ENCODE results near the gene TDRD10.
"Not testable (repeated sequence)": the region's sequence is repeated elsewhere in the genome, so short reads cannot be mapped to it uniquely, and the experiment has no call there.

TDRD10 gene

DNA sequence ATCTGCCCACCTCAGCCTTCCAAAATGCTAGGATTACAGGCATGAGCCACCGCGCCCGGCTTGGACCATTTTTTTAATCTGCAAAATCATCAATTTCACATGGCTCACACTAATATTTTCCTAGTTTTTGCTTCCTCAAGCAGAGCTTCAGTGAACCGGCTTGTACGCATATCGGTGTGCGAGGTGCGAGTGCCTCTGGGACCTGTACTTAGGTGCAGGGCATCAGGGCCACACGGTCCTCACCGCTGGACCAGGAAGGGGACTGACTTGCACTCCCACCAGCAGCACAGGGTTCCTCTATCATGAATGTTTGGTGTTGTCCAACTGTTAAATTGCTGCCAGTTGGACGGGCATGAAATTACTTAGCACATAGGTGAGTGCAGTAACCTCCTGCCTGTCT lies 15.6 kb downstream of the TDRD10 start:
- no peak for DNase-seq

GRCh38 chr1:154519591-154519991 lies 17.6 kb downstream of the TDRD10 start:
- DNase-seq, result no peak

DNA sequence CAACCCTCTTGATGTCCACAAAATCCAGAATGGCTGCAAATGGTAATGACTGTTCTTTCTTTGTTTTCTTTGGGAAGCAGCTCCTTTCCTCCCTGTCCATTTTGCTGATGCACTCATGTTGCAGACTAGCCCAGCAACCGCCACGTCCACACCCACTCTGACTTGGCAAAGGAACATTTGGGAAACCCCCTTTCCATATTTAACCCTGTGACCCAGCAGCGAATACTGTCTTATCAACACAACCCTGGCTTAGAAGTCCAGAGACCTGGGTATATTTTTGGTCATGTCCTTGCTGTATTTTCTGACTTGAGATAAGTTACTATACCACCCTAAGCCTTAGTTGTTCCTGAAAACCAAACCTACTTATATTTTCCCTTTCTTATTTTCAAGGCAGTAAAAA lies 18.3 kb downstream of the TDRD10 start:
- no peak for DNase-seq

GRCh38 chr1:154521695-154522094 lies 19.7 kb downstream of the TDRD10 start:
- no peak for DNase-seq

DNA sequence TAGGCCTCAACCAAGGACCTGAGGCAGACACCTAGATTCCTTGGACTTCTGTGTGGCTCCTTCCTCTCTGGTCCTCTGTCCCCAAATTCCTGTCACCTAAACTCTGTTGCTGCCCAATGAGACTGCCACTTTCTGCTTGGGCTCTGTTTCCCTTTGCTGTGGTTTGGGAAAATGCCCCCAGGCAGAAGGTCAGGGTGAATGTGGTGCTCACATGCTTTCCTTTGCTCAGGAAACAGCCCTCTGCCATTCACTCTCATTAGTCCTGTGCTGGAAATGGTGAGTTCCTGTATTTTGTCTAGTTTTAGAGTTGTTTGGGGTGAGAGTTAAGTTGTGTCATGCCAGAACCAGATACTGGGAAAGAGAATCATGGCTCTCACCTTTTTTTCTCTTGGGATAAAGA lies 22.9 kb downstream of the TDRD10 start:
- no peak for DNase-seq

DNA sequence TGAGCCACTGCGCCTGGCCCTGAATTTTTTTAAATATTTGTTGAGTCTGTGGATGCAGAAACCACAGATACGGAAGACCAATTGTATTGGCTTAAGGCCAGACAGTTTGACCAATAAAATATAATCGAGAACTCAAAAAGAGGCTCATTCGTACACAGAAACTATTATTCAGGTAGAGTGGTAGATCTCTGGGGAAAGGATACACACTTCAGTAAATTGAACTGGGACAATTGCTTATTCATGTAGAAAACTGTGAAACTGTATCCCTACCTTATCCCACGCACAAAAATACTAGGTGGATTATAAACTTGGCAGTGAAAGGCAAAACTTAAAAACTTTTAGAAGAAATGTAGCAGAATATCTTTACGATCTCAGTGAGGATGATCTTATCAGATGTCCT lies 25.2 kb downstream of the TDRD10 start:
- DNase-seq, result no peak

DNA sequence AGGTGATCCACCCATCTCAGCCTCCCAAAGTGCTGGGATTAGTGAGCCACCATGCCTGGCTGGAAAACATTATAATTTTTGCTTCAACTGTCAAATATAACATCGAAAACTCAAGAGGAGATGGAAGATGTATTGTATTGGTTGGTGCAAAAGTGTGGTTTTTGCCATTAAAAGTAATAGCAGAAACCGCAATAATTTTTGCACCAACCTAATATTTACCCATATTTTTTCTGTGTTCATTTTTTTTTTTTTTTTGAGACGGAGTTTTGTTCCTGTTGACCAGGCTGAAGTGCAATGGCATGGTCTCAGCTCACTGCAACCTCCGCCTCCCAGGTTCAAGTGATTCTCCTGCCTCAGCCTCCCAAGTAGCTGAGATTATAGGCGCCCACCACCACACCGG lies 27.3 kb downstream of the TDRD10 start:
- DNase-seq, result no peak

- not testable (repeated sequence) for DNase-seq
Measured at GRCh38 chr1:154531950-154532349, 29.9 kb downstream of the TDRD10 start.

DNA sequence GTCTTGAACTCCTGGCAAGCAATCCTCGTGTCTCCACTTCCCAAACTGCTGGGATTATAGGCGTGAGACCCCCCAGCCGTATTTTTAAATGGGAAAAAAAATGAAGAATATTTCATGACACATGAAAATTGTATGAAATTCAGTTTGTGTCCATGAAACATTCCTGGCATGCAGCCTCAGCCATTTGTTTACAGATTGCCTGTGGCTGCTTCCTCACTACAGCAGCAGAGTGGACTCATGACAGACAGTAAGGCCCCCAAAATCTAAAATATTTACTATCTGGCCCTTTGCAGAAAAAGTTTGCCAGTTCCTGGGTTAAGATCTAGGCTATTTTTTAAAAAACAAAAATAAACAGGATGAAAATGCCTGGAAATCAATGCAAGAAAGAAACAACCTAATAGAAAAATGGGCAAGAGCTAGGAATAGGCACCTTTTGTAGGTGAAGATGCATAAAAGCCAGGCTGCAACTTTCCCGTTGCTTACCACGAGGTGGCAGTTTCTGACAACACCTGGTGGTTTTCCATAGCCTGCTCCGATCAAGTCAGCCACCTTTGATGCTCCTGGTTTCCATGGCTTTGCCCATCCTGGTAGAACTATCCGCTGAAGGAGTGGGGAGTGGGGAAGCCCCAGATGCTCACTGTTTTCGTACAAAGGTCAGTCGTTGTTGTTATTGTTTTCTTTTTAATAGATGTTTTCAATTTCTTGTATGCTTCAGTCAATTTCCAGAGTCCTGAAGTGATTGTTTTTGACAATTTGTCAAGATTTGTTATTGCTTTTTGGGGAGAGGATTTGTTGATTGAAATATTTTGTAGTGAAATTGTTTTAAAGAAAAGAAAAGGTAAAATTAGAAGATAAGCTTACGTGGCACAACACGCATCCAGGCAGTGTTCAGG lies 32.2 kb downstream of the TDRD10 start:
- DNase-seq, result no peak

DNA sequence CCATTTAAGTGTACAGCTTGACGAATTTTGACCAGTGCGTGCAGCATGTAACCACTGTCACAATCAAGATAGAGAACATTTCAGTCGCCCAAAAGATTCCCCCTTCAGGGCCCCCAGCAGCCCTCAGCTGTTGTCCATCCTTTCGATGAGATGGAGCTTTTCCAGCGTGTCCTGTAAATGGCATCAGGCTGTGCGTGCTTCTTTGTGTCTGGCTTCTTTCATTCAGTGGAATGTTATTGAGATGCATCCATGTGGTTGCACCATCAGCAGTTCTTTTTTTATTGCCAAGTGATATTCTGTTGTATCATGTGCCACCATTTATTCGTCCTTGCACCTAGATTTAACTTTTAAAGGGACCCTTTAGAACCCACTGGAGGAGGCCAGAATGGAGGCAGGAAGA lies 34.6 kb downstream of the TDRD10 start:
- DNase-seq, result no peak

GRCh38 chr1:154539486-154540483 lies 37.8 kb downstream of the TDRD10 start:
- no peak for DNase-seq

GRCh38 chr1:154541231-154541630 lies 39.2 kb downstream of the TDRD10 start:
- DNase-seq, result no peak

DNA sequence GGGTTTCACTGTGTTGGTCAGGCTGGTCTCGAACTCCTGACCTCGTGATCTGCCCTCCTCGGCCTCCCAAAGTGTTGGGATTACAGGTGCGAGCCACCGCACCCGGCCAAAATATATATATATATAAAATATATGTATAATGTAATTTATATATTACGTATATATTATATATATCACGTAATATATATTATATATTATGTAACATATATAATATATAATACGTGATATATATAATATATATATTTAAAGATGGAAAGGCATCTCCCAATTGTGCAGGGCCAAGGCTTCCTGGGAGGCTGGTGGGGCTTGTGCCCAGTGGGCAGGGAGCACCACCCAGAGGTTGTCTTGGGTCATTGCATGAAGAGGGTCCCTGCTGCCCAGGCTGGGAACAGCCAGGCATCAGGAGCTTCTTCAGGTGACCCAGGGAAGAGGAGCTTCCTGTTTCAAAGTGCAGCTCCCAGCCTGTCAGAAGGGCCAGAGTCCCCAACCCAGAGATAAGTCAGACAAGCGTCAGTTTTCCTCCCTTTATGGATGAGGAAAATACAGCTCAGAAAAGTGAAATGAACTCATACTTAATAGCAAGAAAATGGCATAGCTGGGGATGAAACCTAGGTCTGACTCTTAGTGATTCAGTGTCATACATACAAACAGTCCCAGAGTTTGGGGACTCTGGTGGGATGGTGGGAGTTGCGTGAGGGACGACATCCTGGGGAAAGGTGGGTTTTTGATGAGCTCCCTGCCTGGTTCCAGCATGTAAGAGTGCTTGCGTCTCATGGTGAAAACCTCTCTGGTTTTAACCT lies 44.4 kb downstream of the TDRD10 start:
- DNase-seq, result peak; percentile 48

- DNase-seq, result no peak
Measured at GRCh38 chr1:154547105-154547732, 45.2 kb downstream of the TDRD10 start.

DNA sequence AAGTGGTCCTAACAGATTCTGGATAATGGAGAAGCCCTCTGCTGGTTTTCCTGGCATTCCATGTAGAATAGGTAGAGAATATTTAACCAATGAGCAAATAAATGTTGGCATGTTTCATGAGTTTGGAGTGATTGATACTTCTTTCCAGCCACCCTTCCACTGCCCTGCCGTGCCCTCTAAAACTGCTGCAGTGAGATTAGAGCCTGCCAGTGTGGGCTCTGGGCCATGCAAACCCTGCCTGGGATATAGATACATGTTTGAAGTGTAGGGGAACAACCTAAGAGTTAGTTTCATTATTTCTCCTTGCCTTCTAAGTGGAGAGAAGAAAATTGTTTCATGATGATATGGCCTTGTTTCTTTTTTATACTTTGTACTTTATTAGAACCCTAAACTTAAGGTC lies 46.0 kb downstream of the TDRD10 start:
- no peak for DNase-seq

DNA sequence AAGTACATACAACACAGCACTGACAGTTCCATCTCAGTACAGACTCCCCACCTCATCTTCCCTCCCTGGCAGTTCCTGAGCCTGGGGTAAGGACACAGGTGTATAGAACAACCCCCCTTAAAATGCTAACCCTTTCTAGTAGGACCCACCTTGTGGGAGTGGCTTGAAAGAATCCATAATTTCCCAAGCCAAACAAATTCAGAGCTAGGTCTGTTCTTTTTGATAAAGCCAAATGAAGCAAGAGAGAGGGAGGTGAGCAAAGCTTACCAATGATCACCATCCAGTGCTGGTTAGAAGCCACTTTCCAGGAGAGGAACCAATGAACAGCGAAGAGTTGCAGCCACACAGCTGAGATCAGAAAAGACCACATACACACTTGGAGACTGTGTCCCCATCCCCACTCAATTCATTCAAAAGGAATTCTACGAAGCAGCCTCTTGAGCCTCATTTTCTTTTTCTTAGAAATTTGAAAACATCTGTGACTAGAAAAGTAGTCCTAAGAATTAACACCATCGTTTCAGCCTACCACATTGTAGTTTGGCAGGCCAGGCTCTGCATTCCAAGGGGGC lies 47.3 kb downstream of the TDRD10 start:
- no peak for DNase-seq

DNA sequence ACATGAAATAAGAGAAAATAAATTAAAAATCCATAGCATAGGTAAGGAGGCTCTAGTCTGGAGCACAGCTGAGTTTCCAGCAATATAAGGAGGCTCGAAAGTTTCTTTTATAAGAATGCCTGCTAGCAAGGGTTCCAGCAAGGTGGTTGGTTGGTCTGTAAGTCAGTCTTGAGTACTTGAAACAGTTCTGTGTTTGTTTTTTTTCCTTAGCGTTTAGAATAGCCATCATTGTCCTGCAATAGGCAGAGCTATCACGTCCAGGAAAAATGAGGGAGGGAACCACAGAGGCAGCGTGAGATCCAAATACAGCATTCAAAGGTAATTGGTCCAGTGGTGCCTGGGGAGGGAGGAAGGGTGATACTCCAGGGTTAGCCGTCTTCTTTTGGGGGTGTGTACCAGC lies 48.1 kb downstream of the TDRD10 start:
- DNase-seq, result no peak

DNA sequence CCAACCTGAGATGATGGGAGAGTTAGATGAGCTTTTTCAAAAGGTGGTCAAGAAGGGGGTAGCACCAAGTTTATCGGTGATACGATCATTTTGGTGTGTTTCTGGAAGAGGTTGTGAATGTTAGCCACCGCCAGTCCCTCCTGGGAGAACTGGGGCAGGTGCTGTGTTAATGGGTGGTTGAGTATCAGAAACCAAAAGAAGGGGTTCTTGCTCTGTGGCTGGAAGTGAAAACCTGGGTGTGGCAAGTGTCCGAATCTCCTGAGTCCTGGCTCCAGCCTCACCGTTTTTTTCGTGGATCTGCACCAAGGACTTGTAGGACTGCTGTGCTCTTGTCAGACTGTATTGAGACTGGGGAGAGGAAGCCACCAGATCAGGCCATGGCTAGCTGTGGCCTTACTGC lies 48.6 kb downstream of the TDRD10 start:
- DNase-seq, result no peak

- no peak for DNase-seq
Measured at GRCh38 chr1:154551474-154551873, 49.5 kb downstream of the TDRD10 start.

DNA sequence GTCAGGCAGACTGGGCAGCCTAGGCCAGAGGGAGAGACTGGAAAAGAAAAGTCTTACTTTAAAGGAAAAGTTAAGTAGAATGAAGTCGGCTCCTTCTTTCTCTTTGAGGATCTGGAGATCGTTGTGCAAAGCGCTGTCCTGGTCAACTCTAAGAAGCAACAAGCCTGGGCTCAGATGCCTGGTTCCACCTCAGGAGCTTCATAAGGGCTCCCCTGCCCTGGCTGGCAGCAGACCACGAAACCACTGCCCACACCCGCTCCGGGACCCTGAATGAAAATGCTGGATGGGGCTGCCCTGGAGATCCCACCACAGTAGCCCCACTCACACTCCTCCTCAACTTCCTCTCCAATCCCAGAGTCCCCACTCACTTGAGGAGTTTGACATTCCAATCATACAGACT lies 50.0 kb downstream of the TDRD10 start:
- DNase-seq, result no peak

DNA sequence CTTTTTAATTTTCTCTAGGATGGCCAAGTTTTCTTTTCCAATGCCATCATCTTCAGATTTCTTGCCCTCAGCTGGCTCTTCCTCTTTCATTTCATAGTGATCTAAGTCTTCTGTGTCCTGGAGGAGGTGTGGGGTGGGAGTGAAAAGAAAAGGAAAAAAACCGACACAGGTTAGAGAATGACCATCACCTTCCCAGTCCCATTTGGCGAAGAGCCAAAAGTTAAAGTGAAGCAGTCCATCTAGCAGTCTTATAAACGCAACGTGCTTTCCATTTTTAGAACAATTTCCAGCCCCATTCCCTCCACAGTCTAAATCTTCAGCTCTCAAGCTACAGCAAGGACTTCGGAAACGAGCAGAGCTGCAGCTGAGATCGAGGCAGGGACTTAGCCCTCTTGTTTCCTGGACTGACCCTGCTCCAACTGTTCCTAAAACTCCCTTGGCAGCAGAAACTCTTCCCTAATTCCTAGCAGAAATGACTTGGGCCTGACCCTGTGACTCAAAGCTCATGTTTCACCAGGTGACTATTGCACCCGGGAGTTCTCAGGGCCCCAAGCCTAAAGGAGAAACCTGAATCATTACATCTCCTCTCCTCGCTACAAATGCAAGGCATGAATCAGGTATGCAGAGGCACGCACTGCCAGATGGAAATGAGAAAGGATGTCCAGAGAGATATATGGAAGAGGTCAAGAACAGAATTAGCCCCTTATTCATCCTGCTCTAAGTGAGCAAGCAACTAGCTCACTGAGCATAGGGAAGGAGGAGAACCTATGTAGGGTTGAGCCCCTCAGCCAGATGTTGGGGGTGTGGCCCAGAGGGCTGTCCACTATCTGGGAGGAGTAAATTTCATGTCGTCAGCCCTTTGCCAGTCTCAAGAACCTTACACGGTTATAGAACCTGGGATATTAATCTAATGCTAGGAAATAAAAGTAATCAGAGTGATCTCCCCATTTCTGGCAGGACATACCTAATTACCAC lies 51.3 kb downstream of the TDRD10 start:
- no peak for DNase-seq
